Neural progenitor cell (in vitro differentiated cells): ENCODE data around the gene MINDY4B.

Experiments used
- EZH2 ChIP-seq: fragments of 200-600 bp; sonication (generic); IDR thresholded peaks from 2 replicates; pipeline ENCODE4 v1.6.1; 2017; ENCODE audit warnings: antibody characterized with exemption, mild to moderate bottlenecking, moderate library complexity
- TF ChIP-seq, protein P1 (sequence below): fragments of 200-600 bp; sonication (generic); IDR thresholded peaks from 2 replicates; pipeline ENCODE4 v1.5.1; 2017; ENCODE audit warnings: antibody characterized with exemption, mild to moderate bottlenecking

DNA sequence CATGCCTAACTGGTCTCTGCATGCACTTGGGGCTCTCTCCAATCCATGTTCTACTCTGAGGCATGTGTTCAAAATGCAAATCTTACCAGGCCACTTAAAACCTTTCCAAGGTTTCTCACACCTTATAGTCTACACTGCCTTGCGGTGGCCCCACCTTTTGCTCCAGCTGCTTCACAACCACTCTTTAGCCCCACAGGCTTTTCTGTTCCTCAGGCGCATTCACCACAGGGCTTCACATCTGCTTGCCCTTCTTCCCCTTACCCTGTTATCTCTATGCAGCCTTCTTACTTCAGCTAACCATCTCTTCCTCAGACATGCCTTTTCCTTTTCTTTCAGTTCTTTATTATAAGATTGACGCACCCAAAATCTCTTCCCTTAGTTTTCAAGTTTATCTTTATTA, 37.8 kb downstream of the MINDY4B start:
- TF ChIP-seq, protein P1, sequence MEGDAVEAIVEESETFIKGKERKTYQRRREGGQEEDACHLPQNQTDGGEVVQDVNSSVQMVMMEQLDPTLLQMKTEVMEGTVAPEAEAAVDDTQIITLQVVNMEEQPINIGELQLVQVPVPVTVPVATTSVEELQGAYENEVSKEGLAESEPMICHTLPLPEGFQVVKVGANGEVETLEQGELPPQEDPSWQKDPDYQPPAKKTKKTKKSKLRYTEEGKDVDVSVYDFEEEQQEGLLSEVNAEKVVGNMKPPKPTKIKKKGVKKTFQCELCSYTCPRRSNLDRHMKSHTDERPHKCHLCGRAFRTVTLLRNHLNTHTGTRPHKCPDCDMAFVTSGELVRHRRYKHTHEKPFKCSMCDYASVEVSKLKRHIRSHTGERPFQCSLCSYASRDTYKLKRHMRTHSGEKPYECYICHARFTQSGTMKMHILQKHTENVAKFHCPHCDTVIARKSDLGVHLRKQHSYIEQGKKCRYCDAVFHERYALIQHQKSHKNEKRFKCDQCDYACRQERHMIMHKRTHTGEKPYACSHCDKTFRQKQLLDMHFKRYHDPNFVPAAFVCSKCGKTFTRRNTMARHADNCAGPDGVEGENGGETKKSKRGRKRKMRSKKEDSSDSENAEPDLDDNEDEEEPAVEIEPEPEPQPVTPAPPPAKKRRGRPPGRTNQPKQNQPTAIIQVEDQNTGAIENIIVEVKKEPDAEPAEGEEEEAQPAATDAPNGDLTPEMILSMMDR: no peak
- TF ChIP-seq EZH2: no peak
